AG09309 (cell line): ENCODE data around the gene RHOT1.

ENCODE experiments used
- DNase-seq: peaks from one replicate; pipeline ENCODE4 v3.0.0-alpha.2; 2010; ENCODE audit warnings: low read depth
- H3K4me3 ChIP-seq: 2 replicates; pipeline ENCODE4 v1.5.1; 2011; ENCODE audit warnings: mild to moderate bottlenecking, low read depth, low read length, moderate library complexity; ENCODE audit not compliant: control insufficient read depth
- CTCF ChIP-seq: IDR thresholded peaks from 2 replicates; pipeline ENCODE4 v1.5.1; 2011; ENCODE audit warnings: mild to moderate bottlenecking, low read depth, low read length, inconsistent platforms; ENCODE audit not compliant: insufficient read depth, control insufficient read depth; ENCODE audit errors: missing control alignments

Gene RHOT1

GRCh38 chr17:32268734-32269288 is 126.5 kb downstream of the RHOT1 start:
- no peak for TF ChIP-seq CTCF
- DNase-seq = no peak
- no peak overlapping the region for H3K4me3 ChIP-seq

- H3K4me3 ChIP-seq = no peak overlapping the region
- no peak for DNase-seq
- no peak for TF ChIP-seq CTCF
Observed at GRCh38 chr17:32269377-32269776, 127.1 kb downstream of the RHOT1 start.

- DNase-seq = no peak
- no peak for TF ChIP-seq CTCF
- no peak overlapping the region for H3K4me3 ChIP-seq
Observed at GRCh38 chr17:32271844-32272243, 129.5 kb downstream of the RHOT1 start.

- no peak for DNase-seq
- H3K4me3 ChIP-seq = no peak overlapping the region
- TF ChIP-seq CTCF = no peak
Observed at GRCh38 chr17:32274101-32274500, 131.8 kb downstream of the RHOT1 start.

GRCh38 chr17:32274643-32275042 is 132.3 kb downstream of the RHOT1 start:
- DNase-seq = no peak
- no peak for TF ChIP-seq CTCF
- H3K4me3 ChIP-seq = no peak overlapping the region
